RWPE2 (cell line): ENCODE measurements around the gene CD3D.

Source experiments
- ATAC-seq: fragments of 200-7000 bp; cut with Tn5 transposase; 3 replicates; pipeline ENCODE4 v1.9.1; 2021; ENCODE audit warnings: low read depth
- DNase-seq: peaks from one replicate; pipeline ENCODE4 v3.0.0-alpha.2; 2020; ENCODE audit warnings: low spot score
- H3K27ac ChIP-seq: fragments of 450-650 bp; 2 replicates; pipeline ENCODE4 v1.5.1; 2017; ENCODE audit warnings: mild to moderate bottlenecking; ENCODE audit not compliant: poor library complexity, severe bottlenecking
- H3K27me3 ChIP-seq: fragments of 250-450 bp; sonication (Bioruptor Pico); 2 replicates; pipeline ENCODE4 v1.5.1; 2021; ENCODE audit warnings: mild to moderate bottlenecking, moderate library complexity; ENCODE audit not compliant: insufficient read depth, poor library complexity, severe bottlenecking
- H3K36me3 ChIP-seq: fragments of 250-450 bp; sonication (Bioruptor Pico); 2 replicates; pipeline ENCODE4 v1.5.1; 2020; ENCODE audit warnings: low read depth, mild to moderate bottlenecking, moderate library complexity
- H3K4me1 ChIP-seq: fragments of 250-450 bp; sonication (Bioruptor Pico); 2 replicates; pipeline ENCODE4 v1.5.1; 2021; ENCODE audit warnings: mild to moderate bottlenecking, moderate library complexity; ENCODE audit not compliant: insufficient read depth, poor library complexity, severe bottlenecking
- H3K4me3 ChIP-seq: fragments of 250-450 bp; sonication (Bioruptor Pico); 2 replicates; pipeline ENCODE4 v1.5.1; 2021; ENCODE audit warnings: mild to moderate bottlenecking, moderate library complexity; ENCODE audit not compliant: severe bottlenecking
- H3K9me3 ChIP-seq: fragments of 250-450 bp; sonication (Bioruptor Pico); 2 replicates; pipeline ENCODE4 v1.5.1; 2021; ENCODE audit warnings: mild to moderate bottlenecking, moderate library complexity; ENCODE audit not compliant: severe bottlenecking
- TF ChIP-seq, protein P1 (sequence below): fragments of 450-650 bp; IDR thresholded peaks from one replicate; pipeline ENCODE4 v1.5.1; 2017; ENCODE audit warnings: mild to moderate bottlenecking, moderate library complexity; ENCODE audit not compliant: poor library complexity, severe bottlenecking

The CD3D gene

DNA sequence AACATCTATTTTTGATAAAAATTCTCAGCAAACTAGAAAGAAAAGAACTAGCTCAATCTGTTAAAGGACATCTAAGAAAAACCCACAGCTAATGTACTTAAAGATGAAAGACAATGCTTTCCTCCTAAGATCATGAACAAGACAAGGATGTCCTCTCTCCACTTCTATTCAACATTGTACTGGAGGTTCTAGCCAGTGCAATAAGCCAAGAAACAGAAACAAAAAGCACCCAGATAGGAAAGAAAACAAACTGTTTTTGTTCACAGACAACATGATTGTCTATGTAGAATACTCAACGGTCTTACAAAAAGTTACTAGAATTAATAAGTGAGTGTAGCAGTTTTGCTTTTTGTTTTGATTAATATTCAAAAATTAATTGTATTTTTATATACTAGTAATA, 7.8 kb downstream of the CD3D start:
- H3K4me3 ChIP-seq: no peak overlapping the region
- DNase-seq (no peak), ATAC-seq (no peak)
- H3K27me3 ChIP-seq: no peaks in the 10 kb centered on the region
- no peaks in the 10 kb centered on the region for H3K36me3 ChIP-seq
- H3K9me3 ChIP-seq: no peaks in the 10 kb centered on the region
- TF ChIP-seq, protein P1, sequence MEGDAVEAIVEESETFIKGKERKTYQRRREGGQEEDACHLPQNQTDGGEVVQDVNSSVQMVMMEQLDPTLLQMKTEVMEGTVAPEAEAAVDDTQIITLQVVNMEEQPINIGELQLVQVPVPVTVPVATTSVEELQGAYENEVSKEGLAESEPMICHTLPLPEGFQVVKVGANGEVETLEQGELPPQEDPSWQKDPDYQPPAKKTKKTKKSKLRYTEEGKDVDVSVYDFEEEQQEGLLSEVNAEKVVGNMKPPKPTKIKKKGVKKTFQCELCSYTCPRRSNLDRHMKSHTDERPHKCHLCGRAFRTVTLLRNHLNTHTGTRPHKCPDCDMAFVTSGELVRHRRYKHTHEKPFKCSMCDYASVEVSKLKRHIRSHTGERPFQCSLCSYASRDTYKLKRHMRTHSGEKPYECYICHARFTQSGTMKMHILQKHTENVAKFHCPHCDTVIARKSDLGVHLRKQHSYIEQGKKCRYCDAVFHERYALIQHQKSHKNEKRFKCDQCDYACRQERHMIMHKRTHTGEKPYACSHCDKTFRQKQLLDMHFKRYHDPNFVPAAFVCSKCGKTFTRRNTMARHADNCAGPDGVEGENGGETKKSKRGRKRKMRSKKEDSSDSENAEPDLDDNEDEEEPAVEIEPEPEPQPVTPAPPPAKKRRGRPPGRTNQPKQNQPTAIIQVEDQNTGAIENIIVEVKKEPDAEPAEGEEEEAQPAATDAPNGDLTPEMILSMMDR: no peak
- no peak overlapping the region for H3K27ac ChIP-seq
- H3K4me1 ChIP-seq: no peaks in the 10 kb centered on the region

DNA sequence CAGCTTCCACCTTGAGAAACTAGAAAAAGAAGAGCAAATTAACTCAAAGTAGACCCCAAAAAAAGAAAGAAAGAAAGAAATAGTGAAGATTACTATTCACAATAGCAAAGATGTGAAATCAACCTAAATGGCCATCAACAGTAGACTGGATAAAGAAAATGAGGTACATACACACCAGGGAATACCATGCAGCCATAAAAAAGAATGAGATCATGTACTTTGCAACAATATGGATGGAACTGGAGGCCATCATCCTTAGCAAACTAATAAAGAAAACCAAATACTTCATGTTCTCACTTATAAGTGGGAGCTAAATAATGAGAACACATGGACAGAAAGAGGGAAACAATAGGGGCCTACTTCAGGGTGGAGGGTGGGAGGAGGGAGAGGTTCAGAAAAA, 13.8 kb downstream of the CD3D start:
- TF ChIP-seq, protein P1: no peak
- DNase-seq (no peak), ATAC-seq (no peak)
- Histone ChIP-seq H3K36me3 (no peaks in the 10 kb centered on the region), H3K9me3 (no peaks in the 10 kb centered on the region), H3K27ac (no peak overlapping the region), H3K4me1 (no peaks in the 10 kb centered on the region), H3K4me3 (no peak overlapping the region), H3K27me3 (no peaks in the 10 kb centered on the region)

DNA sequence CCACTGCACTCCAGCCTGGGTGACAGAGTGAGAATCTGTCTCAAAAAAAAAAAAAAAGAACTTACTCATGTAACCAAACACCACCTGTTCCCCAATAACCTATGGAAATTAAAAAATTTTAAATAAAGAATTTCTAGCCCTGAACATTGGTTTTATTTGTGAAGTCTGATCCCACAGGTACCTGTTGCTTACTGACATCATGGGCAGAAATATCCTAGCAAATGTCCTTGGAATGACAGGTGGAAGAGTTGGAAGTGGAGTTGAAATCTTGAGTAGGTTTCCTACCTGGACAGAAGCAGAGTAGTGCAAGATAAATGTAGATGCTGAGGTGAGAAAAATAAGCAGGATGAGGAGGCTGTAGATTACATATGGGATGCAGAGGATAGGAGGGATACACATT, 17.2 kb downstream of the CD3D start:
- Histone ChIP-seq H3K4me1 (no peaks in the 10 kb centered on the region), H3K27ac (no peak overlapping the region), H3K27me3 (no peaks in the 10 kb centered on the region), H3K4me3 (no peak overlapping the region), H3K9me3 (no peaks in the 10 kb centered on the region), H3K36me3 (no peaks in the 10 kb centered on the region)
- DNase-seq (no peak), ATAC-seq (no peak)
- TF ChIP-seq, protein P1: no peak

DNA sequence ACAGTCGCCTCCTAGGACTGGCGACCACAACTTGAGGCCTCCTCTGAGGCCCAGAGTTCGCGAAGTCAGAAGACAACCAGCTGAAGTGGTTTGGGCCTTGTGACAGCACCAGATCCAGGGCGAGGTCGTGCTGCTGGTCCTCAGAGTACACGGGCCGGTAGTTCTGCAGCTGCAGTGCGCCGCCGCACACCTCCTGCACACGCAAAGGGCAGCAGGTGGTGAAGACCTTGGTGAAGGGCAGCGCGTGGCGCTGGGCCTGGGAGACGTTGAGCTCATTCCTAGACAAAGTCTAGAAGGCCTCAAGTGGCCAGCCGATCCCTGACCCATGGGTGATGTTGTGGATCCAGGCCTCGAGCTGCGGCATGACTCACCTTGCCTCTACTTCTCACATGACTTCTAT, 19.8 kb downstream of the CD3D start:
- H3K9me3 ChIP-seq: no peaks in the 10 kb centered on the region
- ATAC-seq: no peak
- H3K27me3 ChIP-seq: no peaks in the 10 kb centered on the region
- H3K4me3 ChIP-seq: no peak overlapping the region
- no peaks in the 10 kb centered on the region for H3K36me3 ChIP-seq
- TF ChIP-seq, protein P1: no peak
- no peaks in the 10 kb centered on the region for H3K4me1 ChIP-seq
- H3K27ac ChIP-seq: no peak overlapping the region
- no peak for DNase-seq

DNA sequence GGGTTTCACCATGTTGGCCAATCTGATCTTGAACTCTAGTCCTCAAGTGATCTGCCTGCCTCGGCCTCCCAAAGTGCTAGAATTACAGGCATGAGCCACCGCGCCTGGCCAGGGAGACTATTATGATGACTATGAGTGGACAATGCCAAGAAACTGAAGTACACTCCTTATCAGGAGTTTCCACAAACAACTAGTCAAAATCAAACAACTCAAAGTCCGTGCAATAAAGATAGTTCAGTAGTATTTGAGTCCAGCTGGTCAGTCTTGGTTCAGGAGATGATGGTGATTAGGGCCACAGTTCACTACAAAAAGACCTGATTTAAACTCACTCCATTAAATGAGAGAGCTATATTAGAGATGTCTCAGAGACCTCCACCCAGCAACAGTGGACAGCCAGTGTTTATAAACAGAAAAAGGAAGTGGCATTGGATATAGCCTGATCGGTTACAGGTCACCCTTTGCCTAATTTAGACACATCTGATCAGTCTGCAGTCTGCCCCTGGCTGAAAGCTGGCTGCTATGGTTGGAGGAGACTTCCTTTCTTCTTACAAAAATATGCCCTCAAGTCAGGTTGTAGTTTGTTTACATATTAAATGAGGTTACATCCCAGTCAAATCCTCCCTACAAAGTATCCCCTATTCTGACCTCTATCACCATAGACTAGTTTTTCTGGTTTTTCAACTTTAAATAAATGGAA, 21.0 kb downstream of the CD3D start:
- Histone ChIP-seq H3K4me3 (no peak overlapping the region), H3K27ac (no peak overlapping the region), H3K27me3 (no peaks in the 10 kb centered on the region), H3K4me1 (peaks cover 5% of the 10 kb centered on the region), H3K9me3 (no peaks in the 10 kb centered on the region), H3K36me3 (no peaks in the 10 kb centered on the region)
- DNase-seq (no peak), ATAC-seq (peak; percentile 25; the same call in 1 of the 3 replicates)
- TF ChIP-seq, protein P1: no peak
